A549 (cell line): ENCODE data around the gene MARCHF4. TPM values are rescaled to one million over a fixed set of nuclear protein-coding genes. Genes with fewer than 3 reads are reported as not detected.

Source experiments
- ATAC-seq, 2 experiments: fragments of 200-7000 bp in 1 of 2; fragments of >200 bp in 1 of 2; cut with Nextera tagmentation in 1 of 2; cut with Tn5 transposase in 1 of 2; 3 replicates each; pipeline versions ENCODE4 v1.8.0 to v1.9.1; 2018 to 2020; ENCODE audit warnings: mild to moderate bottlenecking in 1 of 2, moderate library complexity in 1 of 2
- CTCF ChIA-PET: fragments of 300-600 bp; sonication (Branson Sonifier 250); formaldehyde crosslinking; extraction: SDS; loops from one replicate; lab custom pipeline; 2021; ENCODE audit warnings: antibody characterized with exemption, inconsistent platforms; lab: Yijun Ruan, JAX
- POLR2A ChIA-PET: fragments of 350-600 bp; formaldehyde crosslinking; extraction: SDS; loops from one replicate; lab custom pipeline; 2021; ENCODE audit warnings: antibody characterized with exemption, inconsistent platforms; lab: Yijun Ruan, JAX
- DNase-seq, 2 experiments: peaks; one replicate each; pipeline versions ENCODE4 v3.0.0 to v3.0.0-alpha.2; 2011 to 2016; ENCODE audit warnings: low read depth in 1 of 2, low spot score in 1 of 2
- FAIRE-seq: peaks from 2 replicates; lab custom pipeline; 2011; peaks lifted over from hg19 to GRCh38; lab: Jason Lieb, UNC
- H3K27ac ChIP-seq, 2 experiments: fragments of >200 bp; sonication (Bioruptor Twin); formaldehyde crosslinking; 3 replicates each; pipeline ENCODE4 v1.5.1; 2016 to 2017
- H3K4me1 ChIP-seq: fragments of >200 bp; sonication (Bioruptor Twin); formaldehyde crosslinking; 3 replicates; pipeline ENCODE4 v1.6.1; 2016
- H3K4me2 ChIP-seq: fragments of >200 bp; sonication (Bioruptor Twin); formaldehyde crosslinking; 3 replicates; pipeline ENCODE4 v1.6.1; 2016
- H3K4me3 ChIP-seq: fragments of >200 bp; sonication (Bioruptor Twin); formaldehyde crosslinking; 3 replicates; pipeline ENCODE4 v1.5.1; 2016
- H3K9me3 ChIP-seq: fragments of >200 bp; sonication (Bioruptor Twin); formaldehyde crosslinking; 3 replicates; pipeline ENCODE4 v1.6.1; 2016
- CBX2 ChIP-seq: fragments of 200-600 bp; sonication (generic); IDR thresholded peaks from 2 replicates; pipeline ENCODE4 v1.6.1; 2016; ENCODE audit warnings: low read depth, mild to moderate bottlenecking, borderline replicate concordance
- CHD2 ChIP-seq: fragments of 150-350 bp; IDR thresholded peaks from 2 replicates; pipeline ENCODE4 v1.6.1; 2014; ENCODE audit warnings: low read length; ENCODE audit not compliant: partially characterized antibody
- ESRRA ChIP-seq: fragments of 150-350 bp; IDR thresholded peaks from 2 replicates; pipeline ENCODE4 v1.6.1; 2014; ENCODE audit warnings: mild to moderate bottlenecking, low read length, borderline replicate concordance
- FOSB ChIP-seq: fragments of 250-450 bp; sonication (Bioruptor Pico); IDR thresholded peaks from 2 replicates; pipeline ENCODE4 v1.5.0; 2020; ENCODE audit warnings: mild to moderate bottlenecking, moderate library complexity
- HDAC2 ChIP-seq: fragments of 200-600 bp; sonication (generic); IDR thresholded peaks from 2 replicates; pipeline ENCODE4 v1.6.1; 2016
- JUN ChIP-seq, 2 experiments: fragments of >200 bp; sonication (Bioruptor Twin); formaldehyde crosslinking; IDR thresholded peaks; 2 replicates in 1 of 2; 3 replicates in 1 of 2; pipeline ENCODE4 v1.6.1; 2016 to 2017
- JUNB ChIP-seq: fragments of >200 bp; sonication (Bioruptor Twin); formaldehyde crosslinking; IDR thresholded peaks from 2 replicates; pipeline ENCODE4 v1.6.1; 2016
- KDM5A ChIP-seq: fragments of 200-600 bp; sonication (generic); IDR thresholded peaks from 2 replicates; pipeline ENCODE4 v1.6.1; 2016; ENCODE audit warnings: antibody characterized with exemption, mild to moderate bottlenecking
- NR3C1 ChIP-seq: fragments of >200 bp; sonication (Bioruptor Twin); formaldehyde crosslinking; IDR thresholded peaks from 3 replicates; pipeline ENCODE4 v1.6.1; 2017
- POLR2AphosphoS2 ChIP-seq: conservative IDR thresholded peaks from 2 replicates; pipeline ENCODE4 v1.6.1; 2012; ENCODE audit warnings: low read length, improper control_type of control experiment, inconsistent platforms
- RARB ChIP-seq: fragments of 250-450 bp; sonication (Bioruptor Pico); IDR thresholded peaks from 2 replicates; pipeline ENCODE4 v1.8.0; 2021; ENCODE audit warnings: mild to moderate bottlenecking, moderate library complexity
- RNF2 ChIP-seq: fragments of 200-600 bp; sonication (generic); IDR thresholded peaks from 2 replicates; pipeline ENCODE4 v1.6.1; 2016; ENCODE audit warnings: low read depth, mild to moderate bottlenecking, antibody characterized with exemption, moderate library complexity, borderline replicate concordance
- SREBF2 ChIP-seq: fragments of 450-650 bp; IDR thresholded peaks from 2 replicates; pipeline ENCODE4 v1.6.1; 2014; ENCODE audit warnings: mild to moderate bottlenecking, moderate library complexity
- TP53 ChIP-seq: fragments of 250-450 bp; sonication (Bioruptor Pico); IDR thresholded peaks from 2 replicates; pipeline ENCODE4 v1.5.0; 2021; ENCODE audit warnings: mild to moderate bottlenecking, moderate library complexity
- ZSCAN20 ChIP-seq: fragments of 250-450 bp; sonication (Bioruptor Pico); IDR thresholded peaks from 2 replicates; pipeline ENCODE4 v1.8.0; 2022; ENCODE audit warnings: mild to moderate bottlenecking, moderate library complexity
- WGBS: methylation state at CpG from one replicate; pipeline ENCODE4 v1.1.6; 2017; ENCODE audit errors: missing lambda C conversion rate; 5-methylcytosine and 5-hydroxymethylcytosine counted together
- polyA plus RNA-seq, 4 experiments: library from polyadenylated mRNA; depleted of rRNA in 3 of 4; stranded (reverse); fragments of >200 nt; fragmentation: RNase III in 1 of 4; extraction: RNeasy Plus Mini Kit Qiagen cat#74134 plus additional on column Dnase treatment in 1 of 4; gene quantifications; 2 replicates in 3 of 4; 3 replicates in 1 of 4; pipeline ENCODE4 v1.2.3, GENCODE V29; 2011 to 2017
- TF ChIP-seq, protein P1 (sequence below): fragments of 250-450 bp; sonication (Bioruptor Pico); IDR thresholded peaks from 2 replicates; pipeline ENCODE4 v1.5.0; 2020; ENCODE audit warnings: low read depth, mild to moderate bottlenecking, moderate library complexity
- TF ChIP-seq, protein P2 (sequence below): fragments of 150-350 bp; IDR thresholded peaks from 2 replicates; pipeline ENCODE4 v1.6.1; 2014; ENCODE audit warnings: low read depth, mild to moderate bottlenecking, low read length
- TF ChIP-seq, protein P3 (sequence below): fragments of >200 bp; sonication (Bioruptor Twin); formaldehyde crosslinking; IDR thresholded peaks from 3 replicates; pipeline ENCODE4 v1.6.1; 2016
- TF ChIP-seq, protein P4 (sequence below): fragments of 250-450 bp; sonication (Bioruptor Pico); IDR thresholded peaks from 2 replicates; pipeline ENCODE4 v1.5.0; 2021; ENCODE audit warnings: mild to moderate bottlenecking, moderate library complexity, borderline replicate concordance

Gene MARCHF4
- polyA plus RNA-seq, 2 of the 4 experiments (the other 2 are of a cell fraction): 1.7 to 9.1 TPM

DNA sequence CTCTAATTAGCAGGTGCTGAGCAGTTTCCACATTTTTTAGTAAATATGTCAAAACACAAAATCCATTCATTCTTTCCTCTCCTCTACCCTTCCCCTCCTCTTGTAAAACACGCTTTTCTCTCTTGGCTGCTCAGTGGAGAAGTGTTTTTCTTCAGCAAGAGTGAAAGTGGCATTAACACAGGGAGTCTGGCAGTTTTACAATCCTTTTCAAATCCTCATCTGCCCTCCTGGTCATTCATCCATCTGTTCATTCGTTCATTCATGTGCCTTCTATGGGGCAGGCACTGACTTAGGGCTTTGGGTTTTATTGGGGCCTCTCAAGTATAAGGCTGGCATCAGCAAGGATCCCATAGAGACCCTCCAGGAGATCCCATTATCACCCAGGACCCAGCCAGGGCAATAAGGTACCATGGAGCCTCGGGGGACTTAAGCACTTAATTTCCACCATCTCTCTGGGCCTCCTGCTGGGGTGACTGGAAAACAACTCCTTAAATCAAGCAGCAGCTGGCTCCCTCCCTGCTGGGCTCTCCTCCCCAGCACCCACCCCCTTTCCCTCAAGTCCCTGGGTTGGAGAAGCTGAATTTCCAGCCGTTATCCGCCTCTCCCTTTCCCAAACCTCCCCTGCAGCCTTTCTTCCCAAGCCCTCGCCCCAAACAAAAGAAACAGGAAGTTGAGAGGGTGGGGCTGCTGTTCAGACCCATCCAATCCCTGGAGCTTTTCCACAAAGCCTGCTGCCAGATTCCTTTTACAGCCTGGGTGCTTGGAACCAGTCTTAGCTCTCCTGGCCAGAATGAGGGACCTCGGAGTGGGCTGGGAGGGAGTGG lies 32.6 kb downstream of the MARCHF4 start (continued):
- TF ChIP-seq, protein P1, sequence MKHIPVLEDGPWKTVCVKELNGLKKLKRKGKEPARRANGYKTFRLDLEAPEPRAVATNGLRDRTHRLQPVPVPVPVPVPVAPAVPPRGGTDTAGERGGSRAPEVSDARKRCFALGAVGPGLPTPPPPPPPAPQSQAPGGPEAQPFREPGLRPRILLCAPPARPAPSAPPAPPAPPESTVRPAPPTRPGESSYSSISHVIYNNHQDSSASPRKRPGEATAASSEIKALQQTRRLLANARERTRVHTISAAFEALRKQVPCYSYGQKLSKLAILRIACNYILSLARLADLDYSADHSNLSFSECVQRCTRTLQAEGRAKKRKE (CRISPR knock-in tag): no peak
- TF ChIP-seq HDAC2: no peak
- TF ChIP-seq, all 56 proteins: peak for 0

DNA sequence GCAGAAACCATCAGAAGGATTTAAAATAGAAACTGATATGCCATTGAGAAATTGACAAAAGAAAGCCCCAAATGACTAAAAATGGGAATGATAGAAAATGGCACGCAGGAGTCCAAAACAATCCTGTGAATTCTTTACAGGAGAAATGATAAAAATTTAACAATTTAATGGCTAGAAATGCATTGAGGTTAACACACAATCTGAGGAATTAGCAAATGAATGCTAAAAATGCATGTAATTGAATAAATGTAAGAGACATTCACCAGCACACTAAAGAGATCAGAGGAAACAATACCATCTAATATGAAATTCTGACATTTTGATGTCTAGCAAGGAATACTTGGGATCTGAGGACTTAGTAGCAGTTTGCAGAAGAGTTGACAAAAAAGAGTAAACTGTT lies 37.0 kb downstream of the MARCHF4 start:
- no peak overlapping the region for H3K4me2 ChIP-seq
- FAIRE-seq: no peak
- no peak for ATAC-seq
- H3K4me3 ChIP-seq: no peak overlapping the region
- ChIA-PET POLR2A (no interaction called here), CTCF (no interaction called here)
- H3K9me3 ChIP-seq: no peaks in the 10 kb centered on the region
- TF ChIP-seq FOSB (CRISPR knock-in tag) (no peak), NR3C1 (no peak), JUNB (no peak), RARB (CRISPR knock-in tag) (no peak), ZSCAN20 (CRISPR knock-in tag) (no peak), JUN (IDR thresholded peaks at IDR 0.05) (no peak), ESRRA (no peak), HDAC2 (no peak), SREBF2 (no peak), TP53 (CRISPR knock-in tag) (no peak), RNF2 (no peak), CHD2 (no peak), CBX2 (no peak), KDM5A (no peak), POLR2AphosphoS2 (no peak)
- TF ChIP-seq, protein P1 (CRISPR knock-in tag): no peak
- TF ChIP-seq, protein P2, sequence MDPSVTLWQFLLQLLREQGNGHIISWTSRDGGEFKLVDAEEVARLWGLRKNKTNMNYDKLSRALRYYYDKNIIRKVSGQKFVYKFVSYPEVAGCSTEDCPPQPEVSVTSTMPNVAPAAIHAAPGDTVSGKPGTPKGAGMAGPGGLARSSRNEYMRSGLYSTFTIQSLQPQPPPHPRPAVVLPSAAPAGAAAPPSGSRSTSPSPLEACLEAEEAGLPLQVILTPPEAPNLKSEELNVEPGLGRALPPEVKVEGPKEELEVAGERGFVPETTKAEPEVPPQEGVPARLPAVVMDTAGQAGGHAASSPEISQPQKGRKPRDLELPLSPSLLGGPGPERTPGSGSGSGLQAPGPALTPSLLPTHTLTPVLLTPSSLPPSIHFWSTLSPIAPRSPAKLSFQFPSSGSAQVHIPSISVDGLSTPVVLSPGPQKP: no peak
- TF ChIP-seq, protein P3, sequence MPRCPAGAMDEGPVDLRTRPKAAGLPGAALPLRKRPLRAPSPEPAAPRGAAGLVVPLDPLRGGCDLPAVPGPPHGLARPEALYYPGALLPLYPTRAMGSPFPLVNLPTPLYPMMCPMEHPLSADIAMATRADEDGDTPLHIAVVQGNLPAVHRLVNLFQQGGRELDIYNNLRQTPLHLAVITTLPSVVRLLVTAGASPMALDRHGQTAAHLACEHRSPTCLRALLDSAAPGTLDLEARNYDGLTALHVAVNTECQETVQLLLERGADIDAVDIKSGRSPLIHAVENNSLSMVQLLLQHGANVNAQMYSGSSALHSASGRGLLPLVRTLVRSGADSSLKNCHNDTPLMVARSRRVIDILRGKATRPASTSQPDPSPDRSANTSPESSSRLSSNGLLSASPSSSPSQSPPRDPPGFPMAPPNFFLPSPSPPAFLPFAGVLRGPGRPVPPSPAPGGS: no peak
- TF ChIP-seq, protein P4, sequence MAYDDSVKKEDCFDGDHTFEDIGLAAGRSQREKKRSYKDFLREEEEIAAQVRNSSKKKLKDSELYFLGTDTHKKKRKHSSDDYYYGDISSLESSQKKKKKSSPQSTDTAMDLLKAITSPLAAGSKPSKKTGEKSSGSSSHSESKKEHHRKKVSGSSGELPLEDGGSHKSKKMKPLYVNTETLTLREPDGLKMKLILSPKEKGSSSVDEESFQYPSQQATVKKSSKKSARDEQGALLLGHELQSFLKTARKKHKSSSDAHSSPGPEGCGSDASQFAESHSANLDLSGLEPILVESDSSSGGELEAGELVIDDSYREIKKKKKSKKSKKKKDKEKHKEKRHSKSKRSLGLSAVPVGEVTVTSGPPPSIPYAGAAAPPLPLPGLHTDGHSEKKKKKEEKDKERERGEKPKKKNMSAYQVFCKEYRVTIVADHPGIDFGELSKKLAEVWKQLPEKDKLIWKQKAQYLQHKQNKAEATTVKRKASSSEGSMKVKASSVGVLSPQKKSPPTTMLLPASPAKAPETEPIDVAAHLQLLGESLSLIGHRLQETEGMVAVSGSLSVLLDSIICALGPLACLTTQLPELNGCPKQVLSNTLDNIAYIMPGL (CRISPR knock-in tag): no peak
- H3K27ac ChIP-seq: no peak overlapping the region
- H3K4me1 ChIP-seq: no peaks in the 10 kb centered on the region
- 91% methylated on average over 1 of the region's 1 CpG for WGBS
- DNase-seq: no peak
